ENCODE results near the gene RBMS3. TPM values are rescaled to one million over a fixed set of nuclear protein-coding genes. Genes with fewer than 3 reads are reported as not detected.

Gene RBMS3
- polyA plus RNA-seq, 1 experiment, result 33.4 TPM

GRCh38 chr3:29453284-29454001 is 172.6 kb downstream of the RBMS3 start:
- no peak for TF ChIP-seq CTCF (IDR thresholded peaks at IDR 0.05; ENCODE audit: low read depth, low read length)
- ChIA-PET POLR2A (interaction anchor here (0.7 kb wide), 1 partner anchor 278 kb away, joined by 3 read pairs; no protein-coding TSS in a partner anchor), CTCF (interaction anchor here (0.7 to 1.3 kb wide), 2 partner anchors 9 to 30 kb away, joined by 3 read pairs; no protein-coding TSS in a partner anchor)
- Histone ChIP-seq H3K27me3 (ENCODE audit: control insufficient read depth, insufficient read depth, low read length) (no peaks in the 10 kb centered on the region), H3K4me3 (ENCODE audit: low read depth, low read length) (no peak overlapping the region), H3K9me3 (ENCODE audit: control insufficient read depth, insufficient read depth, low read length) (no peaks in the 10 kb centered on the region), H3K27ac (ENCODE audit: low read depth, low read length) (no peak overlapping the region)
- no peak for DNase-seq (ENCODE audit: low read depth, low spot score)

- CTCF ChIA-PET, result interaction anchor here (0.6 to 1.3 kb wide), 2 partner anchors 9 to 783 kb away, joined by 3 to 4 read pairs; no protein-coding TSS in a partner anchor
- Histone ChIP-seq H3K4me3 (ENCODE audit: low read depth, low read length) (no peak overlapping the region), H3K27ac (ENCODE audit: low read depth, low read length) (no peak overlapping the region), H3K27me3 (ENCODE audit: control insufficient read depth, insufficient read depth, low read length) (no peaks in the 10 kb centered on the region), H3K9me3 (ENCODE audit: control insufficient read depth, insufficient read depth, low read length) (no peaks in the 10 kb centered on the region)
- TF ChIP-seq CTCF (IDR thresholded peaks at IDR 0.05; ENCODE audit: low read depth, low read length), result no peak
- POLR2A ChIA-PET, result interaction anchor here (0.7 kb wide), 1 partner anchor 278 kb away, joined by 3 read pairs; no protein-coding TSS in a partner anchor
- no peak for DNase-seq (ENCODE audit: low read depth, low spot score)
These were observed 173.3 kb downstream of the RBMS3 start for GRCh38 chr3:29454161-29454611.

- CTCF ChIA-PET, result no interaction called here
- POLR2A ChIA-PET, result no interaction called here
- TF ChIP-seq CTCF (IDR thresholded peaks at IDR 0.05; ENCODE audit: low read depth, low read length), result no peak
These were observed 176.0 kb downstream of the RBMS3 start for GRCh38 chr3:29456901-29457300.

GRCh38 chr3:29463304-29463703 is 182.4 kb downstream of the RBMS3 start:
- H3K27ac ChIP-seq (ENCODE audit: low read depth, low read length), result no peak overlapping the region
- no peak for DNase-seq (ENCODE audit: low read depth, low spot score)

More at GRCh38 chr3:29456901-29457300, 176.0 kb downstream of the RBMS3 start:
- DNase-seq (ENCODE audit: low read depth, low spot score), result no peak
- Histone ChIP-seq H3K4me3 (ENCODE audit: low read depth, low read length) (no peak overlapping the region), H3K27me3 (ENCODE audit: control insufficient read depth, insufficient read depth, low read length) (no peaks in the 10 kb centered on the region), H3K9me3 (ENCODE audit: control insufficient read depth, insufficient read depth, low read length) (no peaks in the 10 kb centered on the region), H3K27ac (ENCODE audit: low read depth, low read length) (no peak overlapping the region)

More at GRCh38 chr3:29463304-29463703, 182.4 kb downstream of the RBMS3 start:
- no peak for TF ChIP-seq CTCF (IDR thresholded peaks at IDR 0.05; ENCODE audit: low read depth, low read length)
- CTCF ChIA-PET, result interaction anchor here (0.9 kb wide), 1 partner anchor 10 kb away, joined by 3 read pairs; no protein-coding TSS in a partner anchor
- no peaks in the 10 kb centered on the region for H3K9me3 ChIP-seq (ENCODE audit: control insufficient read depth, insufficient read depth, low read length)
- POLR2A ChIA-PET, result no interaction called here
- no peaks in the 10 kb centered on the region for H3K27me3 ChIP-seq (ENCODE audit: control insufficient read depth, insufficient read depth, low read length)
- no peak overlapping the region for H3K4me3 ChIP-seq (ENCODE audit: low read depth, low read length)

Data from AG04450 (cell line).